HG03460 (cell line): ENCODE data around the gene LDLRAD2.
"Not testable (repeated sequence)": the region's sequence is repeated elsewhere in the genome, so short reads cannot be mapped to it uniquely, and the experiment has no call there.

Experiments
- ATAC-seq: cut with Tn5 transposase; IDR thresholded peaks from one replicate; pipeline ENCODE4 v1.9.1; 2021; ENCODE audit not compliant: unreplicated experiment

Gene LDLRAD2, protein sequence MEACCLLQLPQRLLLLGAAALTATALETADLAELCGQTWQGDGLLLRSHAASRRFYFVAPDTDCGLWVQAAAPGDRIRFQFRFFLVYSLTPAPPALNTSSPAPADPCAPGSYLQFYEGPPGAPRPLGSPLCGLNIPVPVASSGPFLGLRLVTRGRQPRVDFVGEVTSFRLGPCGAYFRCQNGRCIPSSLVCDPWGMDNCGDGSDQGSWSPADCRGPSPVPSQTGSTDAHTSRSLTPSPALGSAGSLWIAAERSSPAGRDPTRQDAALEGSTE

DNA sequence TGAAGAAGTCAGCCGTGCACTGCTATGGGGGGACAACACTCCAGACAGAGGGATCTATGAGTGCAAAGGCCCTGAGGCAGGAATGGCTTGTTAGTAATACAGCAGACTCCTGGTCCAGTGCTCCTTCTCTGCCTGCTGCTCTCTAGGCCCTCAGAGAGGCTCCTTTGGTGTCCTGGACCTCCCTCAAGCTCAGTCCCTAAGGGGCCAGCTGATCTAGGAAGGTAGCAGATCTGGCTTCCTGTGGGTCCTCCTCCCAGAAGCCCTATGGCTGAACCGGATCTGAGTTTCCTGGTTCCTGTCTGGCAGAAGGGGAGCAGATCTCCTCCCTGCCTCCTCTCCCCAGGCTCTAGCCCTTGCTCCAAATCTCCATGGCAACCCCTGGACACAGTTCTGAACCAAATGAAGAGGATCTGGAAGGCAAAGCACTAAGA is at the start of gene LDLRAD2:
LDLRAD2 (plus strand) TSS at position 391 of the 431 bp plus-strand sequence. CDS start 187 bp downstream, outside the sequence.
- ATAC-seq = no peak

DNA sequence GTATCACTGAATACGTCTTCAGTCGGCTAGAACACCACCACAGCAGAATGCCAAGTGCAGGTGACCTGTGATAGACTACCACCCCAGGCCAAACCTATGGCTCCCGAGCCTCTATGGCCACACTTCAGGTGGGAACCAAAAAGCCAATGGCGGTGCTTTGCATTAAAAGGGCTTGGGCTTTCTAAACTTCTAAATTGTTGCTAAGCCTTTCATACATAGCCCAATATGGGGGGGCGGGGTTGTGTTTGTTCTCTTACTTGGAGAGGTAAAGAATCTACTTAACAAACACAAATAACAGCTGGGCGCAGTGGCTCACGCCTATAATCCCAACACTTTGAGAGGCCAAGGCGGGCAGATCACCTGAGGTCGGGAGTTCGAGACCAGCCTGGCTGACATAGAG is 48.8 kb upstream of the LDLRAD2 start:
- no peak for ATAC-seq

DNA sequence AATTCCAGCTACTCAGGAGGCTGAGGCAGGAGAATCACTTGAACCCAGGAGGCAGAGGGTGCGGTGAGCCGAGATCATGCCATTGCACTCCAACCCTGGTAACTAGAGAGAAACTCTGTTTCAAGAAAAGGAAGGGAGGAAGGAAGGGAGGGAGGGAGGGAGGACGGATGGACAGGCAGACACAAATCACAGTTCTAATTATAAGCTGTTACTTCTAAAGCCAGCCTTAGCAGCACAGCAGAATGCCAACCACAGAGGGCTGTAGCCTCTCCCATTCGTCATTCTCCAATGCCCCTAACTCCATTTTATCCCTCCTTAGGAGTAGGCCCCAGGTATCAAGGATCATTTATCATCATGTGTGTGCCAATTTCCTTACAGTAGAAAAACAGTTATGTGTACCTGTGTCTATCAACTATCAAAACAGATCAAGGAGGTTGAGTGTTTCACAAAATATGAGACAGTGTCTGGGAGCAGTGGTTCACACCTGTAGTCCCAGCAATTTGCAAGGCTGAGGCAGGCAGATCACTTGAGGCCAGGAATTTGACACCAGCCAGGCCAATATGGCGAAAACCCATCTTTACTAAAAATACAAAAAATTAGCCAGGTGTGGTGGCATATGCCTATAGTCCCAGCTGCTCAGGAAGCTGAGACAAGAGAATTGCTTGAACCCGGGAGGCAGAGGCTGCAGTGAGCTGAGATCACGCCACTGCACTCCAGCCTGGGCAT is 48.2 kb upstream of the LDLRAD2 start:
- ATAC-seq = no peak

DNA sequence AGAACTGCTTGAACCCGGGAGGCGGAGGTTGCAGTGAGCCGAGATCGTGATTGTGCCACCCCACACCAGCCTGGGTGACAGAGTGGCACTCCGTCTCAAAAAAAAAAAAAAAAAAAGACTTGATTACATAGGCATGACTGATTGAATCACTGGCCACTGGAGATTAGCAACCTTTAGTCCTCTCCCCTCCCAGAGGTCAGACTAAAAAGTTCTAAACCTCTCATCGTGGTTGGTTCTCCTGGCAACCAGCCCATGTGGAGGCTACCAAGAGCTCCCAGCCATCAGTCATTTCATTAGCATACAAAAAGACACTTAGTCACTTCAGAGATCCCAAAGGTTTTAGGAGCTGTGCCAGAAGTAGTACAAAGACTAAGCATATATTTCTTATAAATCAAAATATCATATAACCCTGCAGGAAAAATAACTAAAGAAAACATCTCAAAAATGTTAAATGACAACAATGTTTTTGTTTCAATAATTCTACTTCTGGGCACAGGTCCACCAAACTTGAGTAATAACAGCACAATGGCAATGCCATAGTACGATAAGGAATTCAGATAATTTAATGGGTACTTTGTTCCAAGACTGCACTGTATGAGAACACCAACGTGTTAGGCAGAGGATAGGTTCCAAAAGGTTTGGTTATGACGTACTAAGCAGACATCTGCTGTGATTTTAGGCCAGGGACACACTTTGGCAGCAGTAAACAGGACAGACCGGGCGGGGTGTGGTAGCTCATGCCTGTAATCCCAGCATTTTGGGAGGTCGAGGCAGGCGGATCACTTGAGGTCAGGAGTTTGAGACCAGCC is 47.2 kb upstream of the LDLRAD2 start:
- no peak for ATAC-seq

DNA sequence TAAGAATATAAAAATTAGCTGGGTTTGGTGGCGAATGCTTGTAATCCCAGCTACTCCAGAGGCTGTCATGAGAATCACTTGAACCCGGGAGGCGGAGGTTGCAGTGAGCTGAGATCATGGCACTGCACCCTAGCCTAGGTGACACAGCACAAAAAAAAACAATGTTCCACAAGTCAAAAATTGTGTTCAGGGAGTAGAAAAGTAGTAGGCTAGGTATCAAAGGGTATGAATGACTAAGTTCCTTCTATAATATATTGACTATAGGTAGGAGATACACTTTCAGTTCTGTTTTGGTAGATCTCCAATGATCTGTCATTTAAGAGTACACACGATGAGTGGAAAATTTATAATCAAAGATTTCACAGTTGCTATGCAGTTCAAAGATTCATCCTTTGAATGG is 45.9 kb upstream of the LDLRAD2 start:
- ATAC-seq = no peak

DNA sequence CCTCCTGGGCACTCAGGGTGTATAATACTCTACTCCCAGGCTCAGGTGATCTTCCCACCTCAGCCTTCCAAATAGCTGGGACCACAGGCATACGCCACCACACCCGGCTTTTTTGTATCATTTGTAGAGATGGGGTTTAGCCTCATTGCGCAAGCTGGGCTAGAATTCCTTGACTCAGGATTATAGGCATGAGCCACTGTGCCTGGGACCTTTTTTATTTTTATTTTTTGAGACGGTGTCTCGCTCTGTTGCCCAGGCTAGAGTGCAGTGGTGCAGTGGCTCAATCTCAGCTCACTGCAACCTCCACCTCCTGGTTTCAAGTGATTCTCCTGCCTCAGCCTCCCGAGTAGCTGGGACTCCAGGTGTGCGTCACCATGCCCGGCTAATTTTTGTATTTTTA is 45.0 kb upstream of the LDLRAD2 start:
- not testable (repeated sequence) for ATAC-seq

DNA sequence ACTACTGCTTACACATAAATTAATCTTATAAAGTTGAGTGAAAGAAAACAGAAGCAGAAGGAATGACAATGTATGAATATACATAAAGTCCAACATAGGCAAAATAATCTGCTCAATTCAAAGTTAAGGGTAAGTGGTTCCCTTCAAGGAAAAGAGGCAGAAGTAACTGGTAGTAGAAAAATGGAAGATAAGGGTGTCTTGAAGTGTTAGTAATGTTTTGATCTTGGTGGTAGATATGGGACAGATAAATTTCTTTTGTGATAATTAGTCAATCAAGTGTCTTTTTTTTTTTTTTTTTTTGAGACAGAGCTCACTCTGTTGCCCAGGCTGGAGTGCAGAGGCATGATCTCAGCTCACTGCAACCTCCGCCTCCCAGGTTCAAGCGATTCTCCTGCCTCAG is 41.9 kb upstream of the LDLRAD2 start:
- no peak for ATAC-seq

DNA sequence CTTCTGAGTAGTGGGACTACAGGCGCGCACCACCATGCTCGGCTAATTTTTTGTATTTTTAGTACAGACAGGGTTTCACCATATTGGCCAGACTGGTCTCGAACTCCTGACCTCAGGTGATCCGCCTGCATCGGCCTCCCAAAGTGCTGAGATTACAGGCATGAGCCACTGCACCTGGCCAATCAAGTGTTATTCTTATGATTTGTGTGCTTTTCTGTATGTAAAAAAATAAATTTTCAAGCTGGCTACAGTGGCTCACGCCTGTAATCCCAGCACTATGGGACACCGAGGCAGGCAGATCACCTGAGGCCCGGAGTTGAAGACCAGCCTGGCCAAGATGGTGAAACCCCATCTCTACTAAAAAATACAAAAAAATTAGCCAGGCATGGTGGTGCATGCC is 41.5 kb upstream of the LDLRAD2 start:
- ATAC-seq = not testable (repeated sequence)

DNA sequence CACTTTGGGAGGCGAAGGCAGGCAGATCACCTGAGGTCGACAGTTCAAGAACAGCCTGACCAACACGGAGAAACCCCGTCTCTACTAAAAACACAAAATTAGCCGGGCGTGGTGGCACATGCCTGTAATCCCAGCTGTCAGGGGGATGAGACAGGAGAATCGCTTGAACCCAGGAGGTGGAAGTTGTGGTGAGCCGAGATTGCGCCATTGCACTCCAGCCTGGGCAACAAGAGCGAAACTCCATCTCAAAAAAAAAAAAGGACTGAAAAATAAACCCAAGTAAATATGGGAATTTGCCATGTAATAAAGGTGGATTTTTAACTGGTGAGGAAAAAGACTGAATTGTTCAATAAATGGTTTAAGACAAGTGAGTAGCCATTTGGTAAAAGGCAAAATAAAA is 40.4 kb upstream of the LDLRAD2 start:
- not testable (repeated sequence) for ATAC-seq

DNA sequence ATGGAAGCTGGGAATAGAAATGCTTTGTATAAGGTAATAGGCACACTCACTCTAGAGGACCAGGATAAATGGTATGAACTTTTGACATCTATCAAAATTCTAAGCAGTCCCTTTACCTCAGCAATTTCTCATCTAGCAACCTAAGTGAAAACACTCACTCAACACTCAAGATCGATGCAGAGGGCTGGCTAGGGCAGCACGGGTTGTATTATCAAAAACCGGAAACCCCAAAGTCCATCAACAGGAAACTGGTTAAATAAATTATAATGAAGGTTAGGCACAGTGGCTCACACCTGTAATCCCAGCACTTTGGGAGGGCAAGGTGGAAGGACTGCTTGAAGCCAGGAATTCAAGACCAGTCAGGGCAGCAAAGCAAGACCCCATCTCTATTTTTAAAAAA is 38.5 kb upstream of the LDLRAD2 start:
- no peak for ATAC-seq

DNA sequence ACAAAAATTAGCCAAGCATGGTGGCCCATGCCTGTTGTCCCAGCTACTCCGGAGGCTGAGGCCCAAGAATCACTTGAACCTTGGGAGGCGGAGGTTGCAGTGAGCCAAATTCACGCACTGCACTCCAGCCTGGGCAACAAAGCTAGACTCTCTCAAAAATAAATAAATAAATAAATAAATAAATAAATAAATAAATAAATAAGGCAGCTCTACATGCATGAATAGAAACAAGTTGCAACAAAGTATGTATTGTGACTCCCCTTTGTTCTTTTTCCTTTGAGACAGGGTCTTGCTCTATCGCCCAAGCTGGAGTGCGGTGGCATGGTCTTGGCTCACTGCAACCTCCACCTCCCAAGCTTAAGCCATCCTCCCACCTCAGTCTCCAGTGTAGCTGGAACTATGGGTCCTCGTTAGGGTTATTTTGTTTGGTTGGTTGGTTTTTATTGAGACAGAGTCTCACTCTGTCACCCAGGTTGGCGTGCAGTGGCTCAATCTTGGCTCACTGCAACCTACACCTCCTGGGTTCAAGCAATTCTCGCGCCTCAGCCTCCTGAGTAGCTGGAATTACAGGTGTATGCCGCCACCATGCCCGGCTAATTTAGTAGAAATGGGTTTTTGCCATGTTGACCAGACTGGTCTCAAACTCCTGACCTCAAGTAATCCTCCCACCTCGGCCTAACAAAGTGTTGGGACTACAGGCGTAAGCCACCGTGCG is 37.1 kb upstream of the LDLRAD2 start:
- no peak for ATAC-seq

DNA sequence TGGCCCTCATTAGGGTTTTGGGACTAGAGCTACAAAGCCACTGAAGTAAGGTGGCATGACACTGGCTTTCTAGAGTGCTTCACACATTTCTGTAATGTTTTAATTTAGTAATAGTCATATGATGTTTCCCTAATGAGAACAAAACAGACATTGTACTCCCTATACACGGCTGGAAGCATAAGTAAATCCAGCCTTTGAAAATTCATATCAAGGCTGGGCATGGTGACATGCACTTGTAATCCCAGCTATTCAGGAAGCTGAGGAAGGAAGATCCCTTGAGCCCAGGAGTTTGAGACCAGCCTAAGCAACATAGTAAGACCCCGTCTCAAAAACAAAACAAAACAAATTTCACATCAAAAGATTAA is 36.5 kb upstream of the LDLRAD2 start:
- ATAC-seq = no peak

DNA sequence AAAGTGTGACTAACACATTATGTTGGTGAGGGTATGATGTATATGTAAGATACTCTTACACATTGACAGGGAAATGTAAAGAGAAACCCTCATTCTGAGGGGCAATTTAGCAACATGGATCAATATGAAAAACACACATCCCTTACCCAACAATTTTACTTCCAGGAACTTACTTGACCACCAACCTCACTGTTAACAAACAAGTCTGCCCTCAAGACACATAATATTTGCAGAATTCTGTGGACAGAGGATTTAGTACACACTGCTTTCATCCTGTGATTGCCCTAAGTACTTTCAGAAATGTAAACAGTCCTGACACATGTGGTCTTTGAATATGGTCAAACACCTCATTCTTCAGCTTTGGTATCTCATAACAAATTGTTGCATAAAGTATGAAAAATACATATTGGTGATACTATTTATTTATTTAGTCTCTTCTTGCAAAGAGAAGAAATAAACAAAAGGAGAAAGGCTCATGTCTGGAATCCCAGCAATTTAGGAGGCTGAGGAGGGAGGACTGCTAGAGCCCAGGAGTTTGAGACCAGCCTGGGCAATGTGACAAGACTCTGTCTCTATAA is 36.0 kb upstream of the LDLRAD2 start:
- no peak for ATAC-seq

DNA sequence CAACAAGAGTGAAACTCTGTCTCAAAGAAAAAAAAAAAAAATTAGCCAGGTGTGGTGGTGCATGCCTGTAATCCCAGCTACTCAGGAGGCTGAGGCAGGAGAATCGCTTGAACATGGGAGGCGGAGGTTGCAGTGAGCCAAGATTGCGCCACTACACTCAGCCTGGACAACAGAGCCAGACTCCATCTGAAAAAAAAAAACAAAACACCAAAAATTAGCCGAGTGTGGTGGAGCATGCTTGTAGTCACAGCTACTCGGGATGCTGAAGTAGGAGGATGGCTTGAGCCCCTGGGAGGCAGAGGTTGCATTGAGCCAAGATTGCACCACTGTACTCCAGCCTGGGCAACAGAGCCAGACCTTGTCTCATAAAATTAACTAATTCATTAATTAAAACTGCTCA is 35.1 kb upstream of the LDLRAD2 start:
- ATAC-seq = not testable (repeated sequence)

DNA sequence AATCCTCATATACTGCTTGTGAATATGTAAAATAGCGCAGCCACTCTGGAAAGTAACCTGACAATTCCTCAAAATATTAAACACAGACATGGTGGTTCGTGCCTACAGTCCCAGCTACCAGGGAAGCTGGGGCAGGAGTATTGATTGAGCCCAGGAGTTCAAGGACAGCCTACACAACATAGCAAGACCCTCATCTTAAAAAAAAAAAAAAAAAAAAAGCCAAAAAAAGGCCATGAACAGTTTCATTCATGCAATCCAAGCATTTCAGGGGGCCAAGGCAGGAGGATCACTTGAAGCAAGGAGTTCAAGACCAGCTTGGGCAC is 33.7 kb upstream of the LDLRAD2 start:
- ATAC-seq = no peak

DNA sequence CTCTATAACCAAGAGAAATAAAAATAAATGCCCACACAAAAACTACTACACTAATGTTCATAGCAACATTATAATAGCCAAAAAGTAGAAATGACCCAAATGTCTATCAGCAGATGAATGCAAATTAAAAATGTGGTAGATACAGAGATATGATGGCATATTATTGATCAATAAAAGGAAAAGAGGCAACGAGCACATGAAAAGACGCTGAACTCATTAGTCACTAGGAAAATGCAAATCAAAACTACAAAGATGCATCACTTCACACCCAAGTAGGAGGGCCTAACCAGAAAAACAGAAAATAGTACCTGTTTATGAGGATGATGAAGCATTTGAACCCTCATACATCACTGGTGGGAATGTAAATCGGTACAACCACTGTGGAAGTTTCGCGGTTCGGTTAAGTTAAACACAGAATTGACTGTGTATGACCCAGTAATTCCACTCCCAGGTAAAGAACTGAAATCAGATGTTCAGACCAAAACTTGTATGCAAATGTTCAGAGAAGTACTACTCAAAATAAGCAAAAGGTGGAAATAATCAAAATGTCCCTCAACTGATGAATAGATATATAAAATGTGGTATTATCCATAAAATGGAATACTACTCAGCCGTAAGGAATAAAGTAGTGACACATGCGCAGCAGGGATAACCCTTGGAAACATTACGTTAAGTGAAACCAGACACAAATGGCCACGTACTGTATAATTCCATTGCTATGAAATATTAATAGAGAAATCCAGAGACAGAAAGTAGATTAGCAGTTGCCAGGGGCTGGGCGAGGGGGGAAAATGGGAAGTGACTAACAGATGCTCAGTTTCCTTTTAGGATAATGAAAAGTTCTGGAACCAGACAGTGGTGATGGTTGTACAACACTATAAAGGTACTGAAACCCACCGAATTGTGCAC is 32.2 kb upstream of the LDLRAD2 start:
- peak; percentile 30 for ATAC-seq

DNA sequence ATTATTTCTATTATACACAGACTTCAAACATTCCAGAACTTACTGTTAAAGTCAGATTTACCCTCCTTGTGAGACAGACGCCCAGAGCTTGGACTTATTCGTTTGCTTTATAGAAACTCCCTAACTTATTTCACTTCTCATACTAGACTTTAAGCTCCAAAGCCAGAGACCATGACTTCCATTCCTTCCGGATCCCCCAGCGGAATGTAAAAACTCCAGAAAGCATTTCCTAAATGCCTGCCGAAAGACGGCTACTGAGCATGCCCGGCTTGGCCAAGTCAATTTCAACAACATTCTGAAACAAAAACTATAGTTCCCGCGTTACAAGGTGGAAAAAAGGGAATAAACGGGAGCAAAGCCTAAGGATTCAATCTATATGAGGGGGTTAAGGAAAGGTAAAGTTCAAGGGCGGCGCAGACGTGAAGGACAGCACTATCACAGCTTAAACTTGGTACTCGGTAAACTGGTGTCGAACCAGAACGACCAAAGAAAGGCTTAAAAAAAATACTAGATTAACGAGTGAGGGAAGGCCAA is 30.2 kb upstream of the LDLRAD2 start:
- ATAC-seq = peak; percentile 19

DNA sequence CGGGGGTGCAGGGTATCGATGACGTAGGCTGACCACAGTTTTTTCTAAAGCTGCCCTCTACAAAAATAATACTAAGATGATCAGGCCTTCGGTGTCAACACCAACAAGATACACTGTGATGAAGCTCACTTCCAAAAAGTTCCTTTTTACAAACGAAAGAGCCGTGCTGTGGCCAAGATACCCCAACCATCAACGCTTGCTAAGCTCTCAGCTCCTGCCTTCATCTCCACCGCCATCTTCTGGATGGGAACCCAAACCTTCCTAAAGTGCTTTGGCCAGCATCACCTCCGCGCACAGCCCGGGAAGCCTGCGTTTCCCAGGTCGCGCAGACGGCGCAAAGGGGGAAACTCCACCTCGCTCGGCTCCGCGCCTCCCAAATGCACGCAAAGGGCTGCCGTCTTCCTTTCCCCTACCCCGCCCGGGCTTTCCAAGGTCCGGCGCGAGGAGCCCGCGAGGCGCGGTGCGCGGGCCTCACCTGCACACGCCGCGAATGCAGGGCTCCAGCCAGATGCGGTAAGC is 29.7 kb upstream of the LDLRAD2 start:
- ATAC-seq = peak; percentile 25

DNA sequence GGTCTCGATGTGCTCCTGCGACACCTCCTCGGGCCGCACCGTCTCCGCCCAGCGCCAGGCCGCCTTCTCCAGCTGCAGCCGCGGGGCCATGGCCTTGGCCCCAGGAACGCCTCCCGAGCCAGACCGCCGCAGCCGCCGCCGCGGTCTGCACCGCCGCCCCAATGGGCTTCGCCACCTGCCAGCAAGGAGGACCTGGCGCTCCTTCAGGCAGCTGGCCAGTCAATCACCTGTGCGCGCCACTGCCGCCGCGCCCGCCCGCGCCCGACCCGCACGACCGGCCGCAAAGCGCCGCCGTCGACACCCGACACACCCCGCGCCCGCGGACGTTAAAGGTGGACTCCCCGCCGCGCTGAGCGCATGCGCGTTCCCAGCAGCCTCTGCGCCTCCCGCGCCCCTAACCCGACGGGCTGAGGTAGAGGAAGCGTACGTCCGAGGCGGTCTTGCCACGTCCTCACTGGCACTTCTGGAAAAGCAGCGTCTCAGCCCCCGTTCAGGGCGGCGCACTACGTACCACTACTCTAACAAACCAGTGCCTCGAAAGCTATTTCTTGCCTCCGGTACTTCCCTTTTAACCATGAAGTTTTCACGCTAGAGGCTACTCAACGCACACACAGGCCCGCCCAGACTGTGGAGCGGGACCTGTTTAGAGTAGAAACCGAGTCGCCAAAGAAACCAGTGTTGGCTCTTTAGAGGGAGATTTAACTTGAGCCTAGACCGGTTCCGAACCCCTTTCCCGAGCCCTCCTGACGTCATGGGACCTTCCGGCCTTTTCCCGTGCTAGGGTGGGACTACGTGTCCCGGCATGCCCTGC is 29.0 kb upstream of the LDLRAD2 start, which contains the start of gene USP48:
USP48 (minus strand) TSS at position 282 of the 811 bp plus-strand sequence; CDS start at position 90, 192 bp downstream.
- ATAC-seq = peak; percentile 60
